Kidney capillary endothelial cell (primary cell): ENCODE results near the gene PDE6G.

Experiments
- DNase-seq: peaks from one replicate; pipeline ENCODE4 v3.0.0-alpha.2; 2018; ENCODE audit warnings: low spot score

The PDE6G gene

DNA sequence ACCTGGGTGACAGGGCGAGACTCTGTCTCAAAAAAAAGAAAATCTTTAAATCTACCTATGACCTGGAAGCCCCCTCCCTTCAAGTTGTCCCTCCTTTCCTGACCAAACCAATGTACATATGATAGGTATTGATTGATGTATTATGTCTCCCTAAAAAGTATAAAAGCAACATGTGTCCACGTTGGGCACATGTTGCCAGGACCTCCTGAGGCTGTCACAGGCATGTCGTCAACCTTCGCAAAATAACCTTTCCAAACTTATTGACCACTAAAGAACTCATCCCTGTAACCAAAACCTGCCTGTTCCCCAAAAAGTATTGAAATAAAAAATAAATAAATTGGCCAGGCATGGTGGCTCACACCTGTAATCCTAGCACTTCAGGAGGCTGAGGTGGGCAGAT, 5.7 kb upstream of the PDE6G start:
- DNase-seq = no peak

DNA sequence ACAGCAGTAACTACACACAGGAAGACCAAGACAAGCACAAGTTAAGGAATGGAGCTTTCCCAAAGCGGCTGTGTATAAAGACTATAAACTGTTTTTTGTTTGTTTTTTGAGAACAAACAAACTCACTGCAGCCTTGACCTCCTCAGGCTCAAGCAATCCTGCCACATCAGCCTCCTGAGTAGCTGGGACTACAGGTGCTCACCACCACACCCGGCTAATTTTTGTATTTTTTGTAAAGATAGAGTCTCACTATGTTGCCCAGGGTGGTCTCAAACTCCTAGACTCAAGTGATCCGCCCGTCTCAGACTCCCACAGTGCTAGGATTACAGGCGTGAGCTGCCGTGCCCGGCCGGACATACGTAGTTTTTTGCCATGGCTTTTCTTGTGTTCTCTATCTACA, 4.1 kb upstream of the PDE6G start:
- no peak for DNase-seq

DNA sequence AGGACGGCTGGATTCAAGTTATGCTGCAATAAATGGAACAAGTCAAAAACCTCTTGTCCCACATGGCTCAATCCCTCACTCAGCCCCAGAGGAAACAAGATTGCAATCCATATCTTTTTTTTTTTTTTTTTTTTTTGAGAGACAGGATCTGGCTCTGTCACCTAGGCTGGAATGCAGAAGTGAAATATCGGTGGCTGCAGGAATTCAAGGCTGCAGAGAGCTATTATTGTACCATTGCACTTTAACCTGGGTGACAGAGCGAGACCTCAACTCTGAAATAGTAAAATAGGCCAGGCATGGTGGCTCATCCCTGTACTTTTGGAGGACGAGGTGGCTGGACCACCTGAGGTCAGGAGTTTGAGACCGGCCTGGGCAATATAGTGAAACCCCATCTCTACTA, 2.7 kb upstream of the PDE6G start:
- no peak for DNase-seq

GRCh38 chr17:81656835-81657234, 493 bp upstream of the PDE6G start:
- DNase-seq = peak; percentile 42

DNA sequence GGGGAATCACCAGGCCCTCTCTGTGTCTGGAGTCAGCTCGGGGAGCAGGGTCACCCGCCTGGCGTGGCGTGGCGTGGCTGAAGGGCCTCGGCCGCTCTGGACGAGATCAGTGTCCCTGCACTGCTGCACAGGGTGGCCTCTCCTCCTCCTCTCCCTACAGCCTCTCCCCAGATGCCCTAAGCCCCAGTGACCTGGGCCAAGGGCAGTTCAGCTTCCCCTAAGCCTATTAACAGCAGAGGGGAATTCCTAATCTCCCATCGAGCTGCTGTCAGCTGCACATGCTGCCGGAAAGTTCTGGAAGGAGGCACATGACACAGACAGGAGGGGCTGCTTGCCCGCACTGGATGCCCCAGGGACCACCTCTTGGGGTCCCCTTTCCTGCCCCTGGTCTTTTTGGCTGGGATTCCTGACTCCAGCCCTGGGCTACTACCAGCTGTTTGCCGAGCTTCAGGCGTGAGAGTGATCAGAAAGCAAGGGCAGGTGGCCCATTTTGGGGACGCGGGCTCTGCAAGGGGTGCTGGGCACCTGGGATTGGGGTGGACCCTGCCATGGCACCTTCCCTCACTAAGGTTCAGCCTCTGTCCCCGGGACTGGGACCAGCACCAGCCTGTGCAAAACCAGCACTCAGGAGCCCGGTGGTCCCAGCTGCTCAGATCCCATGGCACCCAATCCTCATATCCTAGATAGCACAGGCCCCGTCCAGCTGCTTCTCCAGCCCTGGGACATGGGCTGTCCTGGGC, 794 bp downstream of the PDE6G start:
- no peak for DNase-seq

DNA sequence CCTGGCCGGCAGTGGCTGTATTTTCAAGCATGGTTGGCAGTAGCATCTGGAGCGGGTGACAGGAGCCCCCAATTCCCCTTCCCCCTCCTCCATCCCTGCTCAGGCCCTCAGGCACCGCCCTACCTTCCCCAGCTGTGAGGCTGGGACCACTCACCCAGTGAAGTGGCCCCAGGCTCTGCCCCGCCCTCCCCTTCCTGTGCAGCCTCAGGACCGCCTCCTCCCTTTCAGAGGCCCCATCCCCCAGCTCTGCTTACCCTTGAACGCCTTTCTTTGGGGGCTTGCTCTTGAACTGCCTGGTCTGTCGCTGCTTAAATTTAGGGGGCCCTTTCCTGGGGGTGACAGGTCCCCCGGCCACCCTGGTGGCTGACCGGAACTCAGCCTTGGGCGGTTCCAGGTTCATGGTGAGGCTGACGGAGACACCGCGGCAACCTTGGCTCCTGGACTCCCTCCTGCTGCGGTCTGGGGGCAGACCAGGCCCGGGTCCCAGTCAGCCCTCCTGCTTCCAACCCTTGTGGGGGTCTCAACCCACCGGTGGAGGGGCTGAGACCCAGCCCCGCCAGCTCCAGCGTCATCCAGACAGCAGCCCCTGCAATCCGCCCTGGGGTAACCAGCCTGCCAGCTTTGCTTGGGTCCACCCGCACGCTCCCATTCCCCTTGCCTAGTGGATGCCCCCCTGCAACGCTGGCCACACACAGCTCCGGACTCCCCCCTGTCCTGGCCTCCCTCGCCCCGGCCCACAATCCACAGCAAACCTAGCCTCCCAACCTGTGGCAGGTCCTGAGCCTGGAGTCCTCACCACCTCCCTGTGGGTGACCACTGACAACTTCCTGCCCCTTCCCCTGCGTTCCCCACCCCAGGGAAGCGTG, 3.2 kb downstream of the PDE6G start:
- no peak for DNase-seq

DNA sequence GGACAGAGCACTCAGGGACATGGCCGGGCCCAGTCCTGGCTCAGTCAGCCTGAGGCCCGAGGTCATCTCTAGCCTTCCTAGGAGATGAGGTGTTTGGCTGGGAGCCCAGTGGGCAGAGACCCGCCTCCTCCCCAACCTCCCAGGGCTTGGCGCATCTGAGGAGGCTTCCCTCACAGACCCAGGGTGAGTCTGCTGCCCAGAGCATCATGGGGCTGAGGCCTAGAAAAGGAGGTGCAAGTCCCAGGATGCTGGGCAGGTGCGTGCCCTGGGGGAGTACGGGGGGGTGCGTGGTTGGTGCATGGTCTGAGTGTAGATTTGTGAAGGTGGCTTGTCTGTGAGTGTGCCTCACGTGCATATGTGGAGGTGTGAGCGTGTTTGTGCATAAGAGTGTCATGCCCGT, 4.7 kb downstream of the PDE6G start:
- DNase-seq = no peak

DNA sequence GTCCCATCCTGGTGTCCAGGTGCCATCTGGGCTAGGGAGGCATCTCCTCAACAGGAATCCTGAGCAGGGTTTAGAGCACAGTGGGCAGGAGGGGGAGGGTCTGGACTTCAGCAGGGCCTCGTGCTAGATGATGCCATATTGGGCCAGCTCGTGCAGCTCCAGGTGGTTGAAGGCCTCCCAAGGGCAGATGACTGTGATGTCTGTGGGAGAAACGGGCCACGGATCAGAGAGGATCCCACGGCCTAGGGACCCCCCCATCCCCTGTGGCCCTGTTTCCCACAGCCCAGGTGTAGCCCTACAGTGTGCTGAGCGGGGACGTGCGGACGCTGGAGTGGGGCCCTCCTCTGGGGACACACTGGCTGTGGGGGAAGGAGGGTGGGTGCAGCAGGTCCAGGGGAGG, 5.4 kb downstream of the PDE6G start:
- no peak for DNase-seq

DNA sequence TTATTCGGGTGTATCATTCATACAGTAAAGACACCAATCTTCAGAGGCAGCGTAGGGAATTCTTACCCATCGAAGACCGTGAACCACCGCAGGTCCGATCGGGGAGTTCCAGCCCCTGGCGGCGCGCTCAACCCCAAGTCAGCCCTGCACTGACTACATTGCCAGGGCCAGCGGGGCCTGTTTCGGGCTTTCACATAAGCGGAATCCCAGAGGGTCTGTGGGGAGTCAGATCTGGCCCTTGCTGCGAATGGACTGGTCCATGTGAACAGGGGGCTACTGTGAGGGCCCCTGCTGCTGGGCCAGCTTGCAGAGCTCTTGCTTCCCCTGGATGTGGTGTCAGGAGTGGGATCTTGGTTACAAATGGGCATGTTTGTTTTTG, 7.6 kb downstream of the PDE6G start:
- no peak for DNase-seq

- DNase-seq = no peak
These were observed 8.2 kb downstream of the PDE6G start for GRCh38 chr17:81648013-81648706.

GRCh38 chr17:81647640-81648012, 8.7 kb downstream of the PDE6G start:
- DNase-seq = no peak

DNA sequence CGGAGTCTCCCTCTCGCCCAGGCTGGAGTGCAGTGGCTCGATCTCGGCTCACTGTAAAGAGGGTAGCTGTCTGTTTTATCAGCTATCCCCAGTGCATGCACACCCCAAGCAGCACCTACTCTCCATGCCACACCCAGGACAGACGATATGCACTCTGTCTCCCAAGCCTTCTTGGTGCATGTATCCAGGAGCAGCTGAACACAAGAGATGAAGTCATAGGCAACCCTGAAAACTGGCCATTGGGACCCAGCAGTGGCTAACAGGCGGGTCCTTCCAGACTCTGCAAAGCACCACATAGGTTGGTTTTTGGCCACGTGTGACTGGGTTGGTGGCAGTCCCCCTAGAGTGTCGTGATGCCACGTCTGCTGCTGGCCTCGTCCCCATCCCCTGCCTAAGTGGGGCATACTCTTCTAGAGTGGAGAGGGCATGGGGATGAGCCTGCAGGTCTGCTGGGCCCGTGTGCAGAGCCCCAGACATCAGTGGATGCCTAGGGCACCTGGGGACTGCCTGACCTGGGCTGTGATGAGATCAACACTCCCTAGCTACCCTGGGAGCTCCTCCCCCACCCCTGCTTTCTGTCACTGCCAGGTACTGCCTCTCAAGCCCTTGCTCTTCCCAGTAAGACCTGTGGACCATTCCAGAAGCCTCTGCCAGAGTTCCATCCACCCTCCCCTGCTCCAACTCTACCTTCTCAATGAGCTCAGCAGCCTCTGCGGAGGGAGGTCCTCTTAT, 9.3 kb downstream of the PDE6G start:
- no peak for DNase-seq

DNA sequence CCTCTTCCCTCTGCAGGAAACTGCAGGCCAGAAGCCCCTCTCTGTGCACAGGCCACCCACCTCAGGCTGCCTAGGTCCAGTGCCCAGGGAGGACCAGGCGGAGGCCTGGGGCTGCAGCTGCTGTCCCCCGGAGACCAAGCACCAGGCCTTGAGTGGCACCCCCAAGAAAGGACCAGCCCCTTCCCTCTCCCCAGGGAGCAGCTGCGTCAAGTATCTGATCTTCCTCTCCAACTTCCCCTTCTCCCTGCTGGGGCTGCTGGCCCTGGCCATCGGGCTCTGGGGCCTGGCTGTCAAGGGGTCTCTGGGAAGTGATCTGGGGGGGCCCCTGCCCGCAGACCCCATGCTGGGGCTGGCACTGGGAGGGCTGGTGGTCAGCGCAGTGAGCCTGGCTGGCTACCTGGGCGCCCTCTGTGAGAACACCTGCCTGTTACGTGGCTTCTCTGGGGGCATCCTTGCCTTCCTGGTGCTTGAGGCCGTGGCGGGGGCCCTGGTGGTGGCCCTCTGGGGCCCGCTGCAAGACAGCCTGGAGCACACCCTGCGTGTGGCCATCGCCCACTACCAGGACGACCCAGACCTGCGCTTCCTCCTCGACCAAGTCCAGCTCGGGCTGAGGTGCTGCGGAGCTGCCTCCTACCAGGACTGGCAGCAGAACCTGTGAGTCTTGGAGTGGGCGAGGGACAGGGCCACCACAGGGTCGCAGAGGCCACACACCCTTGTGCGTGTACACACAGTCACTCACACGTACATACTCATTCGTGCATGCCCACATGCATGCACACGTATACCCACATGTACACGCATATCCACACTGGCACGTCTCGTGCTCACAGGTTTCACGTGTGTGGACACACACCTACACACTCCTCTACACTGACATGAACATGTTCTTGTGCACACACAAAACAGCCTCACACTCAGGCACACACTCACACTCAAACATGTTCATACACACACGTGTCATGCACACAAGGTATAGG, 11.1 kb downstream of the PDE6G start:
- no peak for DNase-seq

DNA sequence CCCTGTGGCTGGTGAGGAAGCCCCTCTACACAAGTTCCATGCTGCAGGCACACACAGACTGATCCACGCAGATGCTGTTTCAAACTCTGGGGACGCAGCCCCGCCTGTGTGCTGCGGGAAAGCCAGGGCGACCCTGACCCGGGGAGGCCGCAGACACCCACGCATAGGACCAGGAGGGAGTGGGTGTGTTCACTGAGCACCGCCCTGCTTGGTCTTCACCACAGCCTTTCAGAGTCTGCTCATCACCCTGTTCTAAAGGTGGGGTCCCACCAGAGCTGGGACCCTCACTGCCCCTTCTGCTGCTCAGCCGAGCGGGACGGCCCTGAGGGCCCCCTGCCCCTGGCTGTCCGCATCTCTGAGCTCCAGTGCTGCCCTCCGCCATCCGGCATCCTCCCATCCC, 11.8 kb downstream of the PDE6G start:
- DNase-seq = no peak

- peak; percentile 15 for DNase-seq
These were observed 14.4 kb downstream of the PDE6G start for GRCh38 chr17:81641825-81642489.

DNA sequence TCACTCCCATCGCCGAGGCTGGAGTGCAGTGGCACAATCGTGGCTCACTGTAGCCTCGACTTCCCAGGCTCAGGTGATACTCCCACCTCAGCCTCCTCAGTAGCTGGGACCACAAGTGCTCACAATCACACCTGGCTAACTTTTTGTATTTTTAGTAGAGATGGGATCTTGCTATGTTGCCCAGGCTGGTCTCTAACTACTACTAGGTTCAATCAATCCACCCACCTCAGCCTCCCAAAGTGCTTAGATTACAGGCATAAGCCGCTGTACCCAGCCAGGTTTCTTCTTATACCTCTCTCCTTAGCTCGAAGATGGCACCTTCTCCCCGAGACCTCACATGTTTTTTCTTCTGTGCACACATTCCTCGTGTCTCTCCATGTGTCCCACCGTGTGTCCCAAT, 16.3 kb downstream of the PDE6G start:
- no peak for DNase-seq

DNA sequence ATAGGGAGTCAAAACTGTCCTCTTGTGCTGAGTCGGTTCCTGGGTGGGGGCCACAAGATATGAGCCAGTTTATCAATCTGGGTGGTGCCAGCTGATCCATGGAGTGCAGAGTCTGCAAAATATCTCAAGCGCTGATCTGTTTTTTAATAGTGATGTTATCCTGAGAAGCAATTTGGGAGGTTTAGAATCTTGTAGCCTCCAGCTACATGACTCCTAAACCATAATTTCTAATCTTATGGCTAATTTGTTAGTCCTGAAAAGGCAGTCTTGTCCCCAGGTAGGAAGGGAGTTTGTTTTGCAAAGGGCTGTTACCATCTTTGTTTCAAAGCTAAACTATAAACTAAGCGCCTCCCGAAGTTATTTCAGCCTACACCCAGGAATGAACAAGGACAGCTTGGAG, 17.7 kb downstream of the PDE6G start:
- DNase-seq = no peak

DNA sequence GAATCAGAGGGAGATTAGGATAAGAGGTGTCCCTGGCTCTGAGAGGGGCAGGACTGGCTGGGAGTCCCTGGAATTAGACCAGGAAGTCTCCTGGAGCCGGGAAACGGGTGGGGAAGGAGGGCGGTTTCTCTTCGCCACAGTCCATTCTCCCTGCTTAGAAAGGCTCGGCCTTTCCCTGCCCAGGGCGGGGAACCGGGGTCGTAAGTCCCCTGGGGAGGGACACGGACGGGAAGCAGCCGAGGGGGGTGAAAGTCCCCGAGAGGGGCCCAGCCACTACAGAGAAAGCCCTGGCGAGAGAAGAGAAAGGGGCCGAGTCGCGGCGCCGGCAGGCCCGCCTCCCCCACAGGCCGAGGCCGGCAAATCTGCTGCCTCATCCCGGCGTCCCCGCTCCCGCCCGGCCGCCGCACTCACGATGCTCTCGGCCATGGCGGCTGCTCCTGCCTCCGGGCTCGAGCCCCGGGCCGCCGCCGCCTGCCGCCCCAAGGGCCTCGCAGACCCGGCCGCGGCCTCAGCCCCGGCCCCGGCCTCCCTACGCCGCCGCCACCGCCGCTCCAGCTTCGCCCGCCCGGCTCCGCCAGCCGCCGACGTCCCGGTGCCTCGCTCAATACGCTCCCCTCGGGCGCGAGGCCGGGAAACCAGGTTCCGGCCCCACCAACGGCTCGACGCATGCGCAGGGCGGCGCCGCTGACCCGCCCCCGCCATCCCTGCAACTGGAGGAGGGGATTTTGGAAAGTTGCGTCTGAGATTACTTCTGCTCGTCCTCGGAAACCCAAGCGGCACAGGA, 19.6 kb downstream of the PDE6G start, which contains the start of the genes NPLOC4 and TSPAN10:
Gene NPLOC4 (minus strand): TSS at position 608 of the 784 bp plus-strand sequence. CDS start 182 bp downstream, at position 426.
Gene TSPAN10 (plus strand): TSS at position 692 of the 784 bp plus-strand sequence. CDS start 5,217 bp downstream, outside the sequence.
- peak; percentile 75 for DNase-seq

- no peak for DNase-seq
These were observed 20.3 kb downstream of the PDE6G start for GRCh38 chr17:81635973-81636504.
